ENCODE measurements around the gene KAZN. TPM values are rescaled to one million over a fixed set of nuclear protein-coding genes. Genes with fewer than 3 reads are reported as not detected.

The KAZN gene
- total RNA-seq, 1 donor from 2014 or later = 10.2 TPM

GRCh38 chr1:15057834-15058233, 459.3 kb downstream of the KAZN start:
- no peak for DNase-seq (ENCODE audit: low spot score)

- no peak for DNase-seq (ENCODE audit: low spot score)
These were observed 459.8 kb downstream of the KAZN start for GRCh38 chr1:15058261-15058660.

DNA sequence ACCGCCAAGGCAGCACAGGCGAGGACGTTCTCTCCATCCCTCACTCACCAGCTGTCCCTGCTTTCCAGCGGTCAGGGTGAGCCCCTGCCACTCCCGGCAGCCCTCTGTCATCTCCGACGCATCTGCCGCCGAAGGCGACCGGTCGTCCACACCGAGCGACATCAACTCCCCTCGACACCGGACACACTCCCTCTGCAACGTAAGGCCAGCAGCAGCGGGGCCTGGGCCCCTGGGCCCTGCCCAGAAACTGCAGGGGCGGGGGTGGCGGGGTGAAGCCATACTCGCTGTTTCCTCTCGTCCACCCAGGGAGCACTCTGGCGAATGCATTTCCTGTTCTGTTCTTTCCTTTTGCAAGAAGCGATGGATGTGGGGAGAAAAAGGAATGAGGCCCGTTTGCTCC, 461.6 kb downstream of the KAZN start:
- DNase-seq (ENCODE audit: low spot score) = no peak

DNA sequence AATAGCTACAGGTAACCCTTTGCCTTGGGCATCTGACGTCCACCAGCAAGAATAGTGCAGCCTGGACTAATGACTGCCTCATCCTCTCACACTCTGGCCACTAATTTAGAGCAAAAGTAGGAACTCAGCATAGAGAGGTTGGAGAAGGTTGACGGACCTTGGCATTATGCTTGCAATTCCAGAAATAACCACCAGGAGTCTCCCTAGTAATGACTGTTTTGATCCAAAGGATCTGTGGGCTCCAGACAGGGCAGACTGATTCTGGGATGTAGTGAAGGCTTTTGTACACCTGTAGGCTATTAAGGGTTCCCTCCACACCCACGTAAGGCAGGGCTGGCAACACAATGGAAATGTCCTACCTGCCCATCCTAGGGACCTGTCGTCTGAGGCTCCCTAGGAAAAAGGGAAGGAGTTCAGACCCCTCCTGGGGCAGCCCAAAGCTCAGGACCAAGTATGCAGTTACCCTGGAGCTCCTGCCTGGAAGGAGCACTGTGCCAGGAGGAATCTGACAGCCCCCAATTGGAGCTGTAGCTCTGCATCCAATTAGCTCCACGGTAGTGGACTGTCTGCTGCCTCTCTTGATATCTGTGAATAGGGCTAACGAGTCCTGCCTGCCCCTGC, 464.1 kb downstream of the KAZN start:
- DNase-seq (ENCODE audit: low spot score) = no peak

- no peak for DNase-seq (ENCODE audit: low spot score)
These were observed 464.9 kb downstream of the KAZN start for GRCh38 chr1:15063346-15063745.

- no peak for DNase-seq (ENCODE audit: low spot score)
These were observed 465.3 kb downstream of the KAZN start for GRCh38 chr1:15063783-15064182.

DNA sequence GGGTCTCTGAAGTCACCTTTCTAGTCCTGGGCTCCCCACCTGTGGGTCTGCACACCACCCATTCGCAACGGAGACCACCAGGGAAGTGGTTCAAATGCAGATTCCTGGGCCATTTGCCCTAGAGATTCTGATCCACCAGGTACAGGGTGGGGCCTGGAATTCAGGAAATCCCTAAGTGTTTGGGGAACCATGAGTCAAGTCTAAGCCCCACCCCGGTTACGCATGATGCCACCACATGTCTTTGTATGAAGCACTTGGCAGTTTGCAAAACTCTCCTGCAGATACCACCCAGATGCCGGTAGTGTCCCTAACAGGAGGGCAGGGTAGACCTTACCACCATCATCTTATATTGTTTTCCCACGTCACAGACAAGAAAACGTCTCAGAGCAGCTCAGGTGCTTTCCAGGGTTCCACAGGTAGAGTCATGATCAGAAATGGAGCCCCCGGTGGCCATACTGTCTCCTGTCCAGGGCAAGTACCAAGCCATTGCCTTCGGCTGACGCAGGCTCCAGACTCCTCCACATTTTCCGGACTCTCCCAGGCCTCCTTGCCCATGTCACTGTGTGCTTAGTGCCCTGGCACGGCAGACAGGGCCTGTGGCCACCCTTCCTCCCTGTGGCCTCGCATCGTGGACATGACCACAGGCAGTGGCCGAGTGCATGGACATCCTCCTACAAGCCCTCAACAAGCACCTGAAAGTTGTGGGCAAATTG, 465.9 kb downstream of the KAZN start:
- DNase-seq (ENCODE audit: low spot score) = no peak

DNA sequence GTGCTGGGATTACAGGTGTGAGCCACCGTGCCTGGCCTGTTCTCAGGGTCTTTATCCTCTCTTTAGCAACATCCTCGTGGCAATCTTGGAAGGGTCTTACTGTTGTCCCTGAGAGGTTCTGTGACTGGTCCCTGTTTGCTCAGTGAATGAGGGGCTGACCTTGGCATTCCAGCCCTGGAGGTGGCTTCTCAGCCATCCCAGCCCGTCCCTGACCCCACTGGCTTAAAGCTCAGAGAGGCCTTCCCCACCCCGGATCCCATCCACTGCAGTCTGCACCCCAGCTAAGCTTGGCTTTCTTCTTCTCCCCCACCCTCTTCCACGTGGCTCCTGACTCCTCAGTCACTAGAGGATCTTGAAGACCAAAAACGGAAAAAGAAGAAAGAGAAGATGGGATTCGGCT, 466.8 kb downstream of the KAZN start:
- DNase-seq (ENCODE audit: low spot score) = no peak

DNA sequence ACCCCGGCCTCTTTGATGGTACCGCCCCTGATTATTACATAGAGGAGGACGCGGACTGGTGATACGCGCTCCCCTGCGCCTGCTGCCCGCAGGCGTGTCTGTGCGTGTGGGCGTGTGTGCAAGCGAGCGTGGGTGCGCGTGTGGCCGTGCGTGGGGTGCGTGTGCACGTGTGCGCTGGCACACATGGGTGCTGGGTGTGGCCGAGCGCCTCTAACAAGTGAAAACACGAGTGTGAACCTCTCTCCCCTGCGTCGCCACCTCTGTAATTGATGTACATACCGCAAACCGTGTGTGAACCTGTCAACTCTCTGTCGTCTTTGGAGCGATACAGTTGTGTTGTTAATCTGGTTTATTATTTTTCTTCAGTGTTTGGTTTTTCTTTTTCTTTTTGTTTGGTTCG, 467.3 kb downstream of the KAZN start:
- no peak for DNase-seq (ENCODE audit: low spot score)

- no peak for DNase-seq (ENCODE audit: low spot score)
These were observed 467.7 kb downstream of the KAZN start for GRCh38 chr1:15066191-15066590.

- no peak for DNase-seq (ENCODE audit: low spot score)
These were observed 468.7 kb downstream of the KAZN start for GRCh38 chr1:15067148-15067547.

DNA sequence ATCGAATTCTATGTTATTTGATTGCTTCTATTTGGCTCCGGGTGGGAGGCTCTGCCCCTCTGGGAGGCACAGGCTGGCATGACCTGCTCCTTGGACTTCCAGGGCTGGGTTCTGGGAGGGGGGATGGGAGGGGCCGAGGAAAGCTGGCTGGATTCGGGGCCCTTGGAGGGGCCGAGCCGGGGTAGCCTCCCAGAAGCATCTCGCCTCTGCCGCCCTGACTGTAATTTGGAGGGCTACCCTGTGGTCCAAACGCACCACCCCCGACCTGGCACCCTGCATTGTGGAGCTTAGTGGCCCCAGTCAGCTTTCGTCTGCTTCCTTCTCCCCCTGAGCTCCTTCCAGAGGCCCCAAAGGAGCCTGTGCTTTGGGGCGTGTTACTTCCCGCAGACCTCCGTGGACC, 469.7 kb downstream of the KAZN start:
- no peak for DNase-seq (ENCODE audit: low spot score)

GRCh38 chr1:15068997-15069396, 470.5 kb downstream of the KAZN start:
- no peak for DNase-seq (ENCODE audit: low spot score)

DNA sequence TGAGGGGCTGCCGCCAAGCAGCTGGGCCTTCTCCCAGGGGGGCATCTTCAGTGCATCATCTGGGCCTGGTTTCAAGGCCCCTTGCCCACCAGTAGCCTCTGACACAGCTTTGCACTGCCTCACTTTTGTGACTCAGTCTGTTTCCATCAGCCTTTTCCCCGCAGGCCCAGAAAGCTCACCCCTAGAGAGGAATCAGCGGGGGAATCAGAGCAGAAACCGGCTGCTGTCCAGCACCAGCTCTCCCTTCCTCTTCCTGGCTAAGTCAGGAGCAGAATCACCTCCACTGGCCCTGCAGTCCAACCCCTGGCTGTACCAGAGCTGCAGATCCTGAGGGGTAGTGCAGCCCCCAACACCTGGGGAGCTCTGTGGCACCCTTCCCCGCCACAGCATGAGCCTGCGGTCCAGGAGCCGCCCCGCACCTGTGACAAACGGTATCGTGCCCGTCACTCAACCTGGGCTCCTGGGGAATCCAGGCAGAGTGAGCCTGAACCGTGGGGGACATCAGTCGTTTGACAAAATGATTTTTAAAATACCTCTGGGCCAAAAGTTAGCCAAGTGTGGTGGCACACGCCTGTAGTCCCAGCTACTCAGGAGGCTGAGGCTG, 471.8 kb downstream of the KAZN start:
- no peak for DNase-seq (ENCODE audit: low spot score)

DNA sequence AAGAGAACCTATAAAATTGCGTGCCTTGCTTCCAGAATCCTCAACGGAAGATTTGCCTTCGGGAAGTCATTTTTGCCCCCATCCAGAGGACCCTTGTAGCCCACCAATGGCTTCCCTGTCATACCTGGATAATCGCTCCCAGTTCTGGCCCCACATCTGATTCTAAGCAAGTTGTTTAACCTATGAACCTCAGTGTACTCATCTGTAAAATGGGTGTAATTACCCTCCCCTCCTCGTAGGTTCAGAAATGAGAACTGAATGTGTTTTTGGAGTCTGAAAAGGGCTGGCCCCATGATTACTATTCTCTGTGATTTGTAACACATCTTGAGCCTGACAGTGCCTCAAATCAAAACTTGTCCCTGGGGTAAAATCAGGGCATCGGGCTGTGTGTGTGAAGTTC, 473.5 kb downstream of the KAZN start:
- DNase-seq (ENCODE audit: low spot score) = no peak

GRCh38 chr1:15073799-15074308, 475.4 kb downstream of the KAZN start:
- DNase-seq (ENCODE audit: low spot score) = no peak

GRCh38 chr1:15075175-15075574, 476.7 kb downstream of the KAZN start:
- DNase-seq (ENCODE audit: low spot score) = no peak

- DNase-seq (ENCODE audit: low spot score) = no peak
These were observed 477.3 kb downstream of the KAZN start for GRCh38 chr1:15075817-15076216.

DNA sequence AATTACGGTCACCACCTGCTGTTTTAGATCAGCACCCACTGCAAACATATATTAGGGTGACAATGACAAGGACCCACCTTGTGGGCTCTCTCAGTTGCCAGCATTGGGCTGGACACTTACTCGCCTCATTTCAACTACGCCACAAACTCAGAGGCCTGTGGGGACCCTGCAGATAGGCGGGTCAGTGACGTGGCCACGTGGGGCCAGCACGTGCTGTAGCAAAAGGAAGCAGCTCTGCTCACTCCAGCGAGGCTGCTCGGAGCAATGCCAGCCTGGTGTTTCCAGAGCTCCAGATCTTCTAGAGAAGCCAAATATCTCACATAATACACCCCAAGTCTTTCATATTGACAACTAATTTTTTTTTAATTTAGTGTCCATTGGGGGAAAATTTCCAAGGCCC, 478.3 kb downstream of the KAZN start:
- no peak for DNase-seq (ENCODE audit: low spot score)

DNA sequence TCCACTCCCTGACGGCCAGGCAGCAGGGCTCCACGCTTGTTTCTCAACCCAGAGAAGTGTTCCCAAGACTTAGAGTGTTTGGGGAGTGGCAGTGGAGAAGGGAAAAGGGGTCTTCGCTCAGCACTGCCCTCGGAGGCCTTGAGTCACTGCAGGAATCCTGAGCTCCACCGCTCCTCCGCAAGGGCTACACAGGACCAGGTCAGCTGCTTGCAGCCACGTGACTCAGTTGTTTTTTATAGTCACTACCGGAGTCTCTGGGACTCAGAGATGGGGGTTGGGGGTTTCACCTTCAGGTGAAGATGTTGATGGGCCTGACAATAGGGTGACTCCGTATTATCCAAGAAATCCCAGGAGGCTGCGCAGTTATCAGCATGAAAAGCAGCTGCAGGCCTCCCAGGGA, 478.9 kb downstream of the KAZN start:
- no peak for DNase-seq (ENCODE audit: low spot score)

DNA sequence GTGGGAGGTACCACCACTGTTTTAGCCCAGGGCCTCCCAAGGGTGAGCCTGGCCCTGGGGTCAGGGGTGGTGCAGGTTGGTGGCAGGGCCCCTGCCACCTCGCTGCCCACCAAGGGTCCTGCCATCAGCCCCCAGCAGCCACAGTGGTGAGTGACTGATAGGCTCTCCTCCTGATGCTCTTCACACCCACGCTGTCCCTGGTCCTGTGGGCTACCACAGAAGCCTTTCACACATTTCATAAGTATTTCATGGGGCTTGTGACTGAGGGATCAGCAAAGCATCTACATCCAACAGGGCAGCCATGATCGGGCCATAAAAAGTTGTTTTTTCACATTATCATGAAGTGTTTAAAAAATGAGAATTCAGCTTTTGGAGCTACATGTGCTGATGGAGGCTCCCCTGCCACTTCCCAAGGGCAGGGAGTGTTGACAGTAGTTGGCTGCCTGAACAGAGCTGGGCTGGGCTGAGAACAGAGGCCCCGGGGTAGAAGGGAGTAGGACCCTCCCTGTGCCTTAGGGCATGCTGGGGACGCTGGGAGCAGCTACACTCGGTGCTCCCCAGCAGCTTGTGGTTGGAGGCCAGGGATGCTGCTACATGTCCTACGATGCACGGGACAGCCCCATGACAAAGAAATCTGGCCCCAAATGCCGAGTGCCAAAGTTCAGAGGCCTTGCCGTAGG, 482.0 kb downstream of the KAZN start:
- DNase-seq (ENCODE audit: low spot score) = no peak

DNA sequence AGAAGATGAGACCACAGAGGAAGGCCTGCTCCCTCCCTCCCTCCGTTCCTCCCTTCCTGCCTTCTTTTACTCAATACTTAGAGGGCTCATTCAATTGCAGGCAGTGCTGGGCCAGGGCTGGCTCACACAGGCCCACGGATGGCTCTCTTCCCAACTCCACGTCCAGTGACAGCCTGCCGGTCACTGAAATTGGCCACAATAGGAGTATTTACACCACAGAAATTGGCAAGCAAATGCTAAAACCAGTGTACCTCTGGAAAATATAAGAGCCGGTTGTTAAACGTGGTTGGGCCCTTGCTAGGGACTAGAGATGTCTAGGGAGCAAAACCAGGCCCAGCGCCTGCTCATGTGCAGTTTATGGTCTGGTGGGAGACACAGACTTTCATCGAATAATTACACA, 482.6 kb downstream of the KAZN start:
- no peak for DNase-seq (ENCODE audit: low spot score)

GRCh38 chr1:15083578-15083977, 485.1 kb downstream of the KAZN start:
- DNase-seq (ENCODE audit: low spot score) = no peak

Measured in mucosa of gallbladder (tissue), 1 donor.